GM10266 (cell line): ENCODE results near the gene AKR1E2.

Experiments
- DNase-seq: peaks from one replicate; pipeline ENCODE4 v3.0.0; 2012; ENCODE audit errors: extremely low spot score
- CTCF ChIP-seq: IDR thresholded peaks from 2 replicates; pipeline ENCODE4 v1.5.1; 2012; ENCODE audit warnings: mild to moderate bottlenecking, low read depth; ENCODE audit not compliant: control insufficient read depth, insufficient read depth; ENCODE audit errors: missing control alignments

AKR1E2 gene

DNA sequence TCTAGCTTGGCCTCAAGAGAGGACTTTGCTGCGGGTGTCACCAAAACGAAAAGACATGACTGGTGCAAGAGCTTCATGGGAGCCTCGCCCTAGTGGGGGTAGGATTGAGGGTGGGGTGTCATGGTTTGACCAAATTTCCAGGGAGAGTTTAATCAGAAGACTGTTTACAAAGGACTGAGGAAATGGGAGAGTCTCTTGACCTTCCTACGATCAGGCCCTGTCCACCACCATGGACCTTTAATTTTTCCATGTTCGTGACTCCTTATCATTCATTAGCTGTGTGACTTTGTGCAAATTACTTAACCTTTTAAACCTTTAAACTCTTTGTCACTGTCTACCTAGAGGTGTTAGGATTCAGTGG lies 23.0 kb downstream of the AKR1E2 start:
- TF ChIP-seq CTCF, result no peak
- peak; percentile 3 for DNase-seq

- peak; percentile 98 for TF ChIP-seq CTCF
- peak; percentile 79 for DNase-seq
Measured at GRCh38 chr10:4849555-4850242, 23.7 kb downstream of the AKR1E2 start.

GRCh38 chr10:4850397-4850796 lies 24.4 kb downstream of the AKR1E2 start:
- TF ChIP-seq CTCF, result no peak
- DNase-seq, result no peak

DNA sequence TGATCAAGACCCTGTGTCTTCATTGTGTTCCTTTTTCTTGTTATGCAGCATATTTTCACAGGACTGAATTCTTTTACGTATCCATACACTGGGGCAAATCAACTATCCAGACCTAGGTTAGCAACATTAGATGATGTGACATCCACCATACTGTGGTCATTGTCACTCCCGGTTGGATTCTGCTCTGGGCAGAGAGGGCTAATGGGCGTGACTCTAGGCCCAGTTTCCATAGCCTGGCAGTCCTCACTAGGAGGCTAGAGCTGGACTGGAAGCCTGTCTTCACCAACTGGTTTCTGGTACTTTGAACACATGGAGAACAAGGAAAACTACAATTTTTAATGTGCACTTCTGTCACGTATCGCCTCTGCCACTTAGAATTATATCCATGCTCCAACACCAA lies 25.2 kb downstream of the AKR1E2 start:
- no peak for TF ChIP-seq CTCF
- DNase-seq, result no peak

DNA sequence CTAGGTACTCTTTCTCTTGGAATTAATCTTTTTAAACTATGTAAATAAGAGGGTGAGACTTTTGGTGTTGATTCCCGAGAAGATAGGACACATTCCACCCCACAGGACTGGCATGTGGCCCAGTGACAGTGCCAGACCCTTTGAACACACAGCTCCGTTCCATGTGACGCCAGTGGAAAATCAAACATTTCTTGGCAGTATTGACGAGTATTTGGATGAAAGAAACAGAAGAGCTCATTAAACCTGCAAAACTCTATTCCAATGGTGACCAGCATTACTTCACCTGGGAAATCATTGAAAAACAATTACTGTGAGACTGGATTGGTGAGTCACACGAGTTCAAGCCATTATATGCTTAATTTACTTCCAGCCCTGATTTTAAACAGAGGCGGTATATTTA lies 25.8 kb downstream of the AKR1E2 start:
- no peak for DNase-seq

GRCh38 chr10:4865945-4866661 lies 40.1 kb downstream of the AKR1E2 start:
- no peak for TF ChIP-seq CTCF
- no peak for DNase-seq

More for the DNA sequence above, 25.8 kb downstream of the AKR1E2 start:
- TF ChIP-seq CTCF, result no peak

DNA sequence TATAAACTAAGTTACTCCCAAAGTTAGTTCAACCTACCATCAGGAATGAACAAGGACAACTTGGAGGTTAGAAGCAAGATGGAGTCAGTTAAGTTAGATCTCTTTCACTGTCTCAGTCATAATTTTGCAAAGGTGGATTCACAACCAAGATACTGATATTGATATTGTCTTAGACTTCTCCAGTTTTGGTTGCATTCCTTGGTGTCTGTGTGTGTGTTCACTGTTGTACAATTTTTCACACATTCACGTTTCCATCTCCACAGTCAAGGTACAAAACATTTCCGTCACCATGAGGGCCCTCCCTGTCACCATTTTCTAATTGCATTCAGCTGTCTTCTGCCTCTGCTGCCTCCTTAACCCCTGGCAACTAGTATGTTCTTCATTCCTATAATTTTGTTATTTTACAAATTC lies 41.1 kb downstream of the AKR1E2 start:
- no peak for DNase-seq
- TF ChIP-seq CTCF, result no peak
